GM12878 (cell line): ENCODE results near the gene CGGBP1.

Source experiments
- ATF2 ChIP-seq: IDR thresholded peaks from 2 replicates; pipeline ENCODE4 v1.6.1; 2012; ENCODE audit warnings: low read length, inconsistent platforms
- ATF3 ChIP-seq: IDR thresholded peaks from 2 replicates; pipeline ENCODE4 v1.6.1; 2011; ENCODE audit warnings: low read depth, mild to moderate bottlenecking, low read length, moderate library complexity, borderline replicate concordance; ENCODE audit errors: extremely low read depth
- ATF7 ChIP-seq: fragments of 450-650 bp; IDR thresholded peaks from 2 replicates; pipeline ENCODE4 v1.6.1; 2016; ENCODE audit warnings: low read depth, mild to moderate bottlenecking
- BRCA1 ChIP-seq: IDR thresholded peaks from 2 replicates; pipeline ENCODE4 v1.6.1; 2011; ENCODE audit warnings: low read depth, low read length, improper control_type of control experiment
- CHD2 ChIP-seq: IDR thresholded peaks from 2 replicates; pipeline ENCODE4 v1.6.1; 2011; ENCODE audit warnings: low read depth, low read length, improper control_type of control experiment, borderline replicate concordance
- CTCF ChIP-seq, 3 experiments: IDR thresholded peaks in 2 of 3; conservative IDR thresholded peaks in 1 of 3; 2 replicates each; pipeline ENCODE4 v1.5.1; 2011; ENCODE audit warnings: low read depth in 3 of 3, low read length in 3 of 3, mild to moderate bottlenecking in 3 of 3, control low read depth in 2 of 3, moderate library complexity in 2 of 3, inconsistent platforms in 1 of 3, mixed read lengths in 1 of 3; ENCODE audit not compliant: control insufficient read depth in 2 of 3, insufficient read depth in 1 of 3; ENCODE audit errors: extremely low read depth in 1 of 3
- EP300 ChIP-seq, 2 experiments: fragments of 150-350 bp in 1 of 2; IDR thresholded peaks; 2 replicates each; pipeline ENCODE4 v1.6.1; 2011 to 2012; ENCODE audit warnings: low read depth in 2 of 2, low read length in 2 of 2, borderline replicate concordance in 1 of 2, improper control_type of control experiment in 1 of 2, inconsistent platforms in 1 of 2; ENCODE audit not compliant: control insufficient read depth in 1 of 2
- FOS ChIP-seq: IDR thresholded peaks from 3 replicates; pipeline ENCODE4 v1.6.1; 2011; ENCODE audit warnings: borderline replicate concordance; ENCODE audit not compliant: insufficient read length; ENCODE audit errors: extremely low read depth
- HDAC2 ChIP-seq: fragments of 200-600 bp; sonication (generic); IDR thresholded peaks from 2 replicates; pipeline ENCODE4 v1.6.1; 2017
- POLR2A ChIP-seq: IDR thresholded peaks from 2 replicates; pipeline ENCODE4 v1.6.1; 2011; ENCODE audit warnings: low read depth, mild to moderate bottlenecking, low read length
- POLR2AphosphoS5 ChIP-seq: IDR thresholded peaks from 2 replicates; pipeline ENCODE4 v1.6.1; 2011; ENCODE audit warnings: mild to moderate bottlenecking, low read length, inconsistent platforms
- SREBF2 ChIP-seq: IDR thresholded peaks from 2 replicates; pipeline ENCODE4 v1.6.1; 2012; ENCODE audit warnings: mild to moderate bottlenecking, low read length
- USF2 ChIP-seq: IDR thresholded peaks from 2 replicates; pipeline ENCODE4 v1.6.1; 2011; ENCODE audit warnings: low read depth, low read length, improper control_type of control experiment, borderline replicate concordance
- ZBTB33 ChIP-seq: fragments of 450-650 bp; IDR thresholded peaks from 2 replicates; pipeline ENCODE4 v1.6.1; 2017; ENCODE audit warnings: mild to moderate bottlenecking

GRCh38 chr3:88075072-88075471 is 16.3 kb upstream of the CGGBP1 start:
- TF ChIP-seq SREBF2 (no peak), POLR2A (no peak), USF2 (no peak), CTCF (IDR thresholded peaks at IDR 0.05 in 2 of 3, conservative IDR thresholded peaks at IDR 0.05 in 1 of 3; ENCODE audit: control insufficient read depth in 2 of 3, extremely low read depth in 1 of 3, insufficient read depth in 1 of 3, low read depth in 3 of 3, low read length in 3 of 3) (no peak), BRCA1 (no peak), ATF3 (no peak), ATF7 (no peak), EP300 (IDR thresholded peaks at IDR 0.05; ENCODE audit: borderline replicate concordance in 1 of 2, control insufficient read depth in 1 of 2, low read depth in 2 of 2, low read length in 2 of 2) (no peak), ATF2 (no peak), ZBTB33 (no peak), HDAC2 (no peak), FOS (no peak), POLR2AphosphoS5 (no peak), CHD2 (no peak)
